ENCODE measurements around the gene PGGT1B. TPM values are rescaled to one million over a fixed set of nuclear protein-coding genes. Genes with fewer than 3 reads are reported as not detected.
A peak's percentile ranks its signal among the peaks of the same experiment; 100 is the strongest.

The PGGT1B gene
- 20.1 and 22.3 TPM in 2 replicates for total RNA-seq (2014; rRNA removed; shearing (Covaris generic))

GRCh38 chr5:115262321-115263077, at the start of gene PGGT1B:
Gene PGGT1B, minus strand, starts transcription at chr5:115262877. Its CDS starts 26 bp downstream, at chr5:115262851.
- Histone ChIP-seq H3K36me3 (no peaks in the 10 kb centered on the region), H3K4me1 (peaks cover 3% of the 10 kb centered on the region; the same call in 1 of the 2 replicates), H3K27me3 (no peaks in the 10 kb centered on the region), H3K4me3 (peak within 1 kb of the TSS; percentile 90), H3K27ac (peak within 1 kb of the TSS; percentile 85), H3K9me3 (replicated peaks) (no peaks in the 10 kb centered on the region)
- peak; percentile 86 to 88 for DNase-seq

DNA sequence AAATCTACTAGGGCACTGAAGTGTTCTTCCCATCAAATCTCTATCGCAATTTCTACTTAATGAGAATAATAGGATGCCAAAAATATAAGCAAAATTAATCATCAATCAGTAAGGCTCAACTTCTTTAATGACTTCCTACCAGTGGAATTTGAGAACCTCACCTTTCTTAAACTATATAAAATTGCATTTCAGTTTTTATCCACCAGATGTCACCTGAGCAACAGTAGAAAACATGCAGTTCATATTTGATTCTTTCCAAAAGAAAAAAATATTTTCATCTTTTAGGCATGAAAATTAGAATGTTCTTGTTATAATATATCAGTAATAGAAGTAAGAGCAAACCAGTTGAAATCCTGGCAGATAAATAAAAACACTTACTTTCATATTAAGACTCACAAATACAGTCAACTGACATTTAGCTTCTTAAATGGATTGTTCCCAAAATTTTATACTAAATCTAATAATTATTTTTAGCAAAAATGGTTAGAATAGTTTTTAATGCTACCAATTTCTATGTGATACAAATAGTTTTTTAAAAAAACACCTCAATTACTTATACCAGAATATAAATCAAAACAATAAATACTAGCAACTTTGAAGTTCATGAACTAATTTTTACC, 47.2 kb upstream of the PGGT1B start:
- no peaks in the 10 kb centered on the region for H3K4me1 ChIP-seq
- H3K4me3 ChIP-seq = no peak overlapping the region
- H3K9me3 ChIP-seq (replicated peaks) = no peaks in the 10 kb centered on the region
- no peaks in the 10 kb centered on the region for H3K36me3 ChIP-seq
- no peak overlapping the region for H3K27ac ChIP-seq
- DNase-seq = peak in 1 of 2 experiments; percentile 65
- H3K27me3 ChIP-seq = no peaks in the 10 kb centered on the region

- no peak for DNase-seq
- no peak overlapping the region for H3K4me3 ChIP-seq
- H3K36me3 ChIP-seq = no peaks in the 10 kb centered on the region
- H3K9me3 ChIP-seq (replicated peaks) = no peaks in the 10 kb centered on the region
- H3K27me3 ChIP-seq = no peaks in the 10 kb centered on the region
- H3K4me1 ChIP-seq = no peaks in the 10 kb centered on the region
- no peak overlapping the region for H3K27ac ChIP-seq
Measured at GRCh38 chr5:115308815-115309214, 46.1 kb upstream of the PGGT1B start.

- Histone ChIP-seq H3K4me3 (no peak overlapping the region), H3K27me3 (no peaks in the 10 kb centered on the region), H3K9me3 (replicated peaks) (no peaks in the 10 kb centered on the region), H3K4me1 (no peaks in the 10 kb centered on the region), H3K36me3 (no peaks in the 10 kb centered on the region), H3K27ac (no peak overlapping the region)
- DNase-seq = no peak
Measured at GRCh38 chr5:115306011-115306536, 43.4 kb upstream of the PGGT1B start.

- DNase-seq = no peak
- Histone ChIP-seq H3K36me3 (no peaks in the 10 kb centered on the region), H3K9me3 (replicated peaks) (no peaks in the 10 kb centered on the region), H3K4me3 (no peak overlapping the region), H3K4me1 (no peaks in the 10 kb centered on the region), H3K27ac (no peak overlapping the region), H3K27me3 (no peaks in the 10 kb centered on the region)
Measured at GRCh38 chr5:115304496-115304895, 41.8 kb upstream of the PGGT1B start.

- Histone ChIP-seq H3K9me3 (replicated peaks) (no peaks in the 10 kb centered on the region), H3K27ac (no peak overlapping the region), H3K4me1 (no peaks in the 10 kb centered on the region), H3K27me3 (no peaks in the 10 kb centered on the region), H3K36me3 (no peaks in the 10 kb centered on the region), H3K4me3 (no peak overlapping the region)
- peak in 1 of 2 experiments; percentile 1 for DNase-seq
Measured at GRCh38 chr5:115298811-115299210, 36.1 kb upstream of the PGGT1B start.

DNA sequence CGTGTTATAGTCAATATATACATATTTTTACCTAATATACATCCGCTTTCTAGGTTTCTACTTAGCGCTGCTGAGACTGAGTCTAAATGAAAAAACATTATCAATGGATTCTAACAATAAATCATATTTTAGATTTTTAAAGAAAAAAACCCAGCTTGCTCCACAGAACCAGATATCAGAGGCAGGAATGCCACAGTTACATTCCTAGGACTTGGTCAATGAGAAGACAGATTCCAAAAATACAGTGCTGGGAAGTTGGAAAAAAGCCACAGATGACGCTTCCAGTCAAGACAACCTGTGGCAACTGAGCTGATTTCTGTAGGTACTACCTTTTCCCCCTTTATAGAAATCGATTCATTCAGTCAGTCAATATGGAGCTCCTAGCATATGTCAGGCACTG, 34.4 kb upstream of the PGGT1B start:
- no peaks in the 10 kb centered on the region for H3K27me3 ChIP-seq
- no peak for DNase-seq
- H3K27ac ChIP-seq = no peak overlapping the region
- no peaks in the 10 kb centered on the region for H3K36me3 ChIP-seq
- no peaks in the 10 kb centered on the region for H3K4me1 ChIP-seq
- no peaks in the 10 kb centered on the region for H3K9me3 ChIP-seq (replicated peaks)
- H3K4me3 ChIP-seq = peak overlapping the region; percentile 50

DNA sequence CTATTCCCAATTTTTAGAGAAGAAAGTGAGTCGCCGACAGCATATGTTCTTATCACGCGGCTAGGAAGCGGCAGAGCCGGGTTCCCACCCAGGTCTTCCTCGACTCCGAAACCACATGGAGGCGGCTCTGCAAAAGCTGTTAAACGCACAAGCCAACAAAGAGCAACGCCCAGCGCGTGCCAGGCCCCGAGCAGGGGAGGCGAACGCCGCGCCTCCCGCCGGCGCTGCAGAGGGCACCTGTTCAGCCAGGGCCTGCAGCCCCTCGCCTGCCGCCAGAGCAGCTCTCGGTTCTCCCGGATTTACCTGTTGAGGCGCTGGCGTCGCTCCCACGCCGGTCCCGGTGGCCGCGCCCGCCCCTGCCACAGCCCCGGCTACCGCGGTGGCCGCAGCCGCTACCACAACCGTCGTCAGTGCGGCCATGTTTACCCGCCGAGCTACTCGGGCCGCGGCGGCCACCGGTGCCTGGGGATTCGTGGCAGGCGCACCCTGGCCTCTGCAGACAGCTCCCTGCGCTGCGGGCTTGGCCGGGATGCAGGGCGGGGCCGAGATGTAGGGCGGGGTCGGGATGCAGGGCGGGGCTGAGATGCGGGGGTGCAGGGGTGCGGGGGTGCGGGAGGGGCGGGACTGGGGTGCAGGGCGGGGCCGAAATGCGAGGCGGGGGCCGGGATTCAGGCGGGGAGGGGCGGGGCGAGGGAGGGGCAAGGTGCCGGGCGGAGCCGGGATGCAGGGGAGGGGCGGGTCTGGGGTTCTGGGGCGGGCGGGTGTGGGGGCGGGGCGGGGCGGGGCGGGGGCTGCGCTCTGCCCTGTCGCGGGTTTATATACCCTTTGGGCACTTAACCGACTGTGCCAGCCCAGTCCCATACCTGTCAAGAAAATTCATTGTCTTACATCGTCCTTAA, 33.7 kb upstream of the PGGT1B start, which contains the start of gene CCDC112:
Gene CCDC112, minus strand, starts transcription at position 531 of the 899 bp plus-strand sequence. Its CDS starts 111 bp downstream, at position 420.
- H3K27ac ChIP-seq = peak within 1 kb of the TSS; percentile 41
- H3K4me3 ChIP-seq = peak within 1 kb of the TSS; percentile 95
- no peaks in the 10 kb centered on the region for H3K27me3 ChIP-seq
- 0 out of 2 replicates have a peak, but pooled peaks cover 2% of the 10 kb centered on the region for H3K4me1 ChIP-seq
- peak; percentile 84 to 85 for DNase-seq
- no peaks in the 10 kb centered on the region for H3K9me3 ChIP-seq (replicated peaks)
- H3K36me3 ChIP-seq = no peaks in the 10 kb centered on the region

- Histone ChIP-seq H3K4me1 (0 out of 2 replicates have a peak, but pooled peaks cover 2% of the 10 kb centered on the region), H3K36me3 (no peaks in the 10 kb centered on the region)
Measured at GRCh38 chr5:115295777-115296123, 33.1 kb upstream of the PGGT1B start.

DNA sequence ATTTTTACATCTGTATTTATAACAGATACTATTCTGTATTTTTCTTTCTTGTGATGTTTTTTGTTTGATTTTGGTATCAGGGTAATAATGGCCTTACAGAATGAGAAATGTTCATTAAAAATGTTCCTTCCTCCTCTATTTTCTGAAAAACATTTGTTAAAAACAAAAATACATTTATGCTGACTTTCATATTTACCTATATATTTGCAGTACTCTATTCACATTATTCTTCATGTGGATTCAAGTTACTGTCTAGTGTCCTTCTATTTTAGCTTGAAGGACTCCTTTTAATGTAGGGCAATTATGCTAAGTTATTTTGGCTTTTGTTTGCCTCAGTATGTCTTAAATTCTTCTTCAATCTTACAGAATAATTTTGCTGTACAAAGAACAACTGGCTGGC, 28.7 kb upstream of the PGGT1B start:
- Histone ChIP-seq H3K4me1 (0 out of 2 replicates have a peak, but pooled peaks cover 2% of the 10 kb centered on the region), H3K36me3 (no peaks in the 10 kb centered on the region), H3K9me3 (replicated peaks) (no peaks in the 10 kb centered on the region), H3K27ac (no peak overlapping the region), H3K4me3 (no peak overlapping the region), H3K27me3 (no peaks in the 10 kb centered on the region)
- no peak for DNase-seq

More at GRCh38 chr5:115295777-115296123, 33.1 kb upstream of the PGGT1B start:
- DNase-seq = no peak
- H3K27ac ChIP-seq = peak overlapping the region; percentile 41
- no peaks in the 10 kb centered on the region for H3K27me3 ChIP-seq
- H3K9me3 ChIP-seq (replicated peaks) = no peaks in the 10 kb centered on the region
- peak overlapping the region; percentile 95 for H3K4me3 ChIP-seq

- H3K4me3 ChIP-seq = no peak overlapping the region
- 0 out of 2 replicates have a peak, but pooled peaks cover 2% of the 10 kb centered on the region for H3K4me1 ChIP-seq
- H3K9me3 ChIP-seq (replicated peaks) = no peaks in the 10 kb centered on the region
- no peaks in the 10 kb centered on the region for H3K27me3 ChIP-seq
- no peak overlapping the region for H3K27ac ChIP-seq
- H3K36me3 ChIP-seq = no peaks in the 10 kb centered on the region
- DNase-seq = no peak
Measured at GRCh38 chr5:115289104-115289503, 26.4 kb upstream of the PGGT1B start.

GRCh38 chr5:115284021-115284420, 21.3 kb upstream of the PGGT1B start:
- H3K9me3 ChIP-seq (replicated peaks) = no peaks in the 10 kb centered on the region
- H3K36me3 ChIP-seq = no peaks in the 10 kb centered on the region
- no peak overlapping the region for H3K4me3 ChIP-seq
- no peak for DNase-seq
- H3K27me3 ChIP-seq = no peaks in the 10 kb centered on the region
- no peak overlapping the region for H3K27ac ChIP-seq
- H3K4me1 ChIP-seq = no peaks in the 10 kb centered on the region

GRCh38 chr5:115282131-115282530, 19.5 kb upstream of the PGGT1B start:
- Histone ChIP-seq H3K4me1 (no peaks in the 10 kb centered on the region), H3K27ac (no peak overlapping the region), H3K36me3 (no peaks in the 10 kb centered on the region), H3K27me3 (no peaks in the 10 kb centered on the region), H3K9me3 (replicated peaks) (no peaks in the 10 kb centered on the region), H3K4me3 (no peak overlapping the region)
- DNase-seq = no peak

GRCh38 chr5:115274584-115274983, 11.9 kb upstream of the PGGT1B start:
- Histone ChIP-seq H3K9me3 (replicated peaks) (no peaks in the 10 kb centered on the region), H3K27ac (no peak overlapping the region), H3K4me3 (no peak overlapping the region), H3K27me3 (no peaks in the 10 kb centered on the region), H3K36me3 (no peaks in the 10 kb centered on the region; the same call in none of the 2 replicates), H3K4me1 (no peaks in the 10 kb centered on the region)
- no peak for DNase-seq

Data from SJCRH30 (cell line).